ENCODE data around the gene CAMK1D. TPM values are rescaled to one million over a fixed set of nuclear protein-coding genes. Genes with fewer than 3 reads are reported as not detected.

Gene CAMK1D
- total RNA-seq, 1 donor from 2014 or later: 1.5 TPM

- DNase-seq (ENCODE audit: low read depth): peak; percentile 60
Measured at GRCh38 chr10:12628964-12629766, 279.8 kb downstream of the CAMK1D start.

- no peak for DNase-seq (ENCODE audit: low read depth)
Measured at GRCh38 chr10:12629767-12630165, 280.4 kb downstream of the CAMK1D start.

- peak; percentile 16 for DNase-seq (ENCODE audit: low read depth)
Measured at GRCh38 chr10:12631216-12631615, 281.9 kb downstream of the CAMK1D start.

- no peak for DNase-seq (ENCODE audit: low read depth)
Measured at GRCh38 chr10:12631787-12632562, 282.6 kb downstream of the CAMK1D start.

- DNase-seq (ENCODE audit: low read depth): no peak
Measured at GRCh38 chr10:12633776-12634620, 284.7 kb downstream of the CAMK1D start.

GRCh38 chr10:12634621-12634931 is 285.2 kb downstream of the CAMK1D start:
- DNase-seq (ENCODE audit: low read depth): no peak

GRCh38 chr10:12635127-12635541 is 285.8 kb downstream of the CAMK1D start:
- peak; percentile 67 for DNase-seq (ENCODE audit: low read depth)

- DNase-seq (ENCODE audit: low read depth): no peak
Measured at GRCh38 chr10:12636571-12636970, 287.2 kb downstream of the CAMK1D start.

GRCh38 chr10:12637649-12638048 is 288.3 kb downstream of the CAMK1D start:
- no peak for DNase-seq (ENCODE audit: low read depth)

- no peak for DNase-seq (ENCODE audit: low read depth)
Measured at GRCh38 chr10:12638103-12638502, 288.8 kb downstream of the CAMK1D start.

GRCh38 chr10:12638781-12639180 is 289.4 kb downstream of the CAMK1D start:
- DNase-seq (ENCODE audit: low read depth): no peak

GRCh38 chr10:12639996-12640944 is 290.9 kb downstream of the CAMK1D start:
- peak; percentile 16 for DNase-seq (ENCODE audit: low read depth)

GRCh38 chr10:12642036-12642435 is 292.7 kb downstream of the CAMK1D start:
- no peak for DNase-seq (ENCODE audit: low read depth)

GRCh38 chr10:12643279-12643678 is 293.9 kb downstream of the CAMK1D start:
- DNase-seq (ENCODE audit: low read depth): no peak

GRCh38 chr10:12644380-12645144 is 295.2 kb downstream of the CAMK1D start:
- no peak for DNase-seq (ENCODE audit: low read depth)

GRCh38 chr10:12645449-12645848 is 296.1 kb downstream of the CAMK1D start:
- no peak for DNase-seq (ENCODE audit: low read depth)

- no peak for DNase-seq (ENCODE audit: low read depth)
Measured at GRCh38 chr10:12649012-12649584, 299.8 kb downstream of the CAMK1D start.

GRCh38 chr10:12650122-12650521 is 300.8 kb downstream of the CAMK1D start:
- no peak for DNase-seq (ENCODE audit: low read depth)

GRCh38 chr10:12650538-12651298 is 301.4 kb downstream of the CAMK1D start:
- DNase-seq (ENCODE audit: low read depth): no peak
